Activated effector memory CD4-positive, alpha-beta T cell treated with Interleukin-2 at 50 U/mL for 16 hours (primary cell): Measurements from ENCODE around the gene GALNT8.

ENCODE experiments used
- DNase-seq: peaks from one replicate; pipeline ENCODE4 v3.0.0-alpha.2; 2020

The GALNT8 gene

GRCh38 chr12:4802841-4803240, 82.6 kb downstream of the GALNT8 start:
- DNase-seq: no peak

- no peak for DNase-seq
These were observed 86.4 kb downstream of the GALNT8 start for GRCh38 chr12:4806439-4807115.

GRCh38 chr12:4807116-4807783, 87.0 kb downstream of the GALNT8 start:
- no peak for DNase-seq

GRCh38 chr12:4807813-4808212, 87.6 kb downstream of the GALNT8 start:
- no peak for DNase-seq

- DNase-seq: no peak
These were observed 88.8 kb downstream of the GALNT8 start for GRCh38 chr12:4809013-4809448.

GRCh38 chr12:4809449-4810218, 89.4 kb downstream of the GALNT8 start:
- no peak for DNase-seq

GRCh38 chr12:4810219-4810671, 90.0 kb downstream of the GALNT8 start:
- no peak for DNase-seq

- DNase-seq: no peak
These were observed 92.6 kb downstream of the GALNT8 start for GRCh38 chr12:4812624-4813327.

GRCh38 chr12:4813741-4814140, 93.5 kb downstream of the GALNT8 start:
- no peak for DNase-seq

GRCh38 chr12:4814485-4814884, 94.3 kb downstream of the GALNT8 start:
- no peak for DNase-seq

- no peak for DNase-seq
These were observed 96.7 kb downstream of the GALNT8 start for GRCh38 chr12:4816744-4817525.

- DNase-seq: no peak
These were observed 97.7 kb downstream of the GALNT8 start for GRCh38 chr12:4817880-4818279.

- no peak for DNase-seq
These were observed 99.5 kb downstream of the GALNT8 start for GRCh38 chr12:4819654-4820053.

- DNase-seq: no peak
These were observed 100.8 kb downstream of the GALNT8 start for GRCh38 chr12:4820971-4821370.
